SU-DHL-6 (cell line): ENCODE results near the gene CCL7.

ENCODE experiments used
- H2AFZ ChIP-seq: fragments of 200-600 bp; sonication (generic); 2 replicates; pipeline ENCODE4 v1.6.1; 2014; ENCODE audit warnings: low read depth, mild to moderate bottlenecking, moderate library complexity, mixed read lengths, antibody characterized with exemption, low read length; ENCODE audit not compliant: severe bottlenecking
- H3F3A ChIP-seq: fragments of 200-600 bp; shearing (Covaris generic); 2 replicates; pipeline ENCODE4 v1.6.0; 2016; ENCODE audit warnings: antibody characterized with exemption, mild to moderate bottlenecking; ENCODE audit not compliant: insufficient read depth
- H3K27ac ChIP-seq: fragments of 200-600 bp; sonication (generic); 2 replicates; pipeline ENCODE4 v1.5.1; 2016; ENCODE audit warnings: low read depth, mild to moderate bottlenecking, low read length, moderate library complexity, mixed read lengths
- H3K27me3 ChIP-seq: fragments of 200-600 bp; sonication (generic), shearing (Covaris generic); 2 replicates; pipeline ENCODE4 v1.6.0; 2014; ENCODE audit warnings: mild to moderate bottlenecking, low read length
- H3K36me3 ChIP-seq: fragments of 200-600 bp; sonication (generic); 2 replicates; pipeline ENCODE4 v1.6.1; 2014; ENCODE audit warnings: mild to moderate bottlenecking, low read length, mixed read lengths
- H3K4me2 ChIP-seq: fragments of 300-600, 200-600 bp; shearing (Covaris generic), sonication (generic); 2 replicates; pipeline ENCODE4 v1.6.0; 2014; ENCODE audit warnings: low read length, low read depth, mild to moderate bottlenecking; ENCODE audit not compliant: poor library complexity, severe bottlenecking
- H3K4me3 ChIP-seq: fragments of 200-600 bp; sonication (generic); 2 replicates; pipeline ENCODE4 v1.5.1; 2014; ENCODE audit warnings: antibody characterized with exemption, low read length, mild to moderate bottlenecking, mixed read lengths; ENCODE audit not compliant: insufficient read depth, poor library complexity, severe bottlenecking
- H3K79me2 ChIP-seq: fragments of 200-600 bp; sonication (generic); 2 replicates; pipeline ENCODE4 v1.6.1; 2014; ENCODE audit warnings: mild to moderate bottlenecking, low read length, moderate library complexity; ENCODE audit not compliant: insufficient read depth
- H3K9ac ChIP-seq: fragments of 200-600 bp; sonication (generic); 2 replicates; pipeline ENCODE4 v1.7.0; 2014; ENCODE audit warnings: mild to moderate bottlenecking, low read length
- H3K9me2 ChIP-seq: fragments of 200-600 bp; sonication (generic); replicated peaks from 2 replicates; pipeline ENCODE4 v1.6.1; 2014; ENCODE audit warnings: low read length; ENCODE audit not compliant: insufficient read depth
- H3K9me3 ChIP-seq: fragments of 200-600 bp; sonication (generic); 2 replicates; pipeline ENCODE4 v1.6.1; 2014; ENCODE audit warnings: low read length, mixed read lengths; ENCODE audit not compliant: insufficient read depth
- H4K20me1 ChIP-seq: fragments of 200-600 bp; sonication (generic); 2 replicates; pipeline ENCODE4 v1.6.1; 2014; ENCODE audit warnings: low read depth, mild to moderate bottlenecking, antibody characterized with exemption, low read length, moderate library complexity, mixed read lengths
- CTCF ChIP-seq: fragments of 200-600 bp; sonication (generic); IDR thresholded peaks from one replicate; pipeline ENCODE4 v1.5.1; 2017; ENCODE audit warnings: antibody characterized with exemption, mild to moderate bottlenecking, low read length, moderate library complexity; ENCODE audit not compliant: insufficient read depth, poor library complexity, severe bottlenecking
- EZH2phosphoT487 ChIP-seq: fragments of 200-600 bp; sonication (generic), shearing (Covaris generic); conservative IDR thresholded peaks from 2 replicates; pipeline ENCODE4 v1.6.1; 2018; ENCODE audit warnings: mild to moderate bottlenecking, antibody characterized with exemption, low read length, moderate library complexity, mixed read lengths

Gene CCL7

GRCh38 chr17:34269969-34270368 is at the start of gene CCL7:
Gene CCL7 (plus strand): TSS chr17:34270221. CDS start chr17:34270291, 70 bp downstream.
- H3K79me2 ChIP-seq = no peaks in the 10 kb centered on the region
- no peaks in the 10 kb centered on the region for H3K27me3 ChIP-seq
- TF ChIP-seq EZH2phosphoT487 = no peak
- no peak for TF ChIP-seq CTCF
- no peak within 1 kb of the TSS for H2AFZ ChIP-seq
- H4K20me1 ChIP-seq = no peaks in the 10 kb centered on the region
- H3K9ac ChIP-seq = no peak within 1 kb of the TSS
- no peak within 1 kb of the TSS for H3K27ac ChIP-seq
- no peak within 1 kb of the TSS for H3K4me3 ChIP-seq
- H3K9me3 ChIP-seq = no peaks in the 10 kb centered on the region
- H3F3A ChIP-seq = no peaks in the 10 kb centered on the region
- H3K9me2 ChIP-seq = no peaks in the 10 kb centered on the region
- no peak within 1 kb of the TSS for H3K4me2 ChIP-seq
- H3K36me3 ChIP-seq = no peaks in the 10 kb centered on the region

GRCh38 chr17:34220752-34221395 is 49.1 kb upstream of the CCL7 start:
- Histone ChIP-seq H3F3A (no peaks in the 10 kb centered on the region), H3K9me2 (no peaks in the 10 kb centered on the region), H3K9me3 (no peaks in the 10 kb centered on the region; the same call in 1 of the 2 replicates), H3K27ac (no peak overlapping the region), H3K9ac (no peak overlapping the region), H2AFZ (no peak overlapping the region), H4K20me1 (no peaks in the 10 kb centered on the region), H3K79me2 (no peaks in the 10 kb centered on the region), H3K27me3 (no peaks in the 10 kb centered on the region), H3K4me3 (no peak overlapping the region), H3K36me3 (no peaks in the 10 kb centered on the region), H3K4me2 (no peak overlapping the region)
- TF ChIP-seq CTCF = no peak
- no peak for TF ChIP-seq EZH2phosphoT487

- no peaks in the 10 kb centered on the region; the same call in 1 of the 2 replicates for H3K9me3 ChIP-seq
- H3K4me3 ChIP-seq = no peak overlapping the region
- no peaks in the 10 kb centered on the region for H4K20me1 ChIP-seq
- H3K9me2 ChIP-seq = no peaks in the 10 kb centered on the region
- H3K27me3 ChIP-seq = no peaks in the 10 kb centered on the region
- H3K36me3 ChIP-seq = no peaks in the 10 kb centered on the region
- H3K4me2 ChIP-seq = no peak overlapping the region
- no peaks in the 10 kb centered on the region for H3F3A ChIP-seq
- H3K9ac ChIP-seq = no peak overlapping the region
- no peak overlapping the region for H2AFZ ChIP-seq
- H3K27ac ChIP-seq = no peak overlapping the region
- TF ChIP-seq CTCF = no peak
- TF ChIP-seq EZH2phosphoT487 = no peak
- no peaks in the 10 kb centered on the region for H3K79me2 ChIP-seq
Measured at GRCh38 chr17:34221411-34221810, 48.6 kb upstream of the CCL7 start.
